Measurements from ENCODE around the gene CHTF8. TPM values are rescaled to one million over a fixed set of nuclear protein-coding genes. Genes with fewer than 3 reads are reported as not detected.

The CHTF8 gene
- total and polyA plus RNA-seq, 10 of the 15 experiments (the other 5 are each of a cell fraction or from before 2014, with no cell fraction given): 18.5 to 159 (median 102) TPM

GRCh38 chr16:69131839-69132423, 457 bp downstream of the CHTF8 start (continued):
- TF ChIP-seq BACH1 (IDR thresholded peaks at IDR 0.05; ENCODE audit: borderline replicate concordance): no peak

GRCh38 chr16:69131167-69131838, 1.1 kb downstream of the CHTF8 start:
- intact Hi-C loops (cut with micrococcal nuclease; ENCODE audit: unreplicated experiment) (no loop called here), in situ Hi-C loops (cut with MboI) (no loop called here)
- FAIRE-seq: no peak
- Histone ChIP-seq H3K4me3 (peak overlapping the region; percentile 95), H3K27ac (ENCODE audit: control insufficient read depth, insufficient read depth) (peak overlapping the region; percentile 96), H3K4me1 (ENCODE audit: control insufficient read depth, insufficient read depth, low read length) (peaks cover 2% of the 10 kb centered on the region; the same call in 1 of the 2 replicates), H3K36me3 (ENCODE audit: control insufficient read depth in 2 of 2, insufficient read depth in 2 of 2, low read length in 1 of 2) (no peaks in the 10 kb centered on the region; a peak in 1 of 4 replicates), H3K9me3 (replicated peaks; ENCODE audit: control insufficient read depth, insufficient read depth, low read length) (no peaks in the 10 kb centered on the region), H3K4me2 (ENCODE audit: control insufficient read depth, insufficient read depth) (peak overlapping the region; percentile 66), H3K27me3 (replicated peaks in 1 of 2; ENCODE audit: control insufficient read depth in 2 of 2, insufficient read depth in 2 of 2, low read length in 1 of 2) (no peaks in the 10 kb centered on the region), H2AFZ (ENCODE audit: control insufficient read depth, low read depth, low read length) (no peak overlapping the region), H4K20me1 (ENCODE audit: control insufficient read depth, insufficient read depth) (no peaks in the 10 kb centered on the region), H3K79me2 (ENCODE audit: control insufficient read depth, insufficient read depth, low read length) (peaks cover 75% of the 10 kb centered on the region), H3K9ac (ENCODE audit: control insufficient read depth, insufficient read depth, low read length) (peak overlapping the region; percentile 87)
- SMC1A ChIA-PET (ENCODE audit: uncharacterized antibody, unreplicated experiment): interaction anchor here (0.6 kb wide), 1 partner anchor 306 kb away, joined by 4 read pairs; no protein-coding TSS in a partner anchor
- BruUV-seq (replicated peaks): no TSS peak
- RAD21 ChIA-PET (ENCODE audit: unreplicated experiment): interaction anchor here (0.6 to 1.8 kb wide), 3 partner anchors 55 to 284 kb away, joined by 4 to 6 read pairs (median 4); partner anchors contain the start of genes SNTB2 and VPS4A
- 1% methylated on average over 11 of the region's 15 CpGs for WGBS (ENCODE audit: insufficient coverage, insufficient replicate concordance, low lambda C conversion rate, missing lambda C conversion rate)
- CTCF ChIA-PET: interaction anchor here (0.5 to 2.7 kb wide), 6 partner anchors 18 to 610 kb away, joined by 3 to 10 read pairs (median 4); no protein-coding TSS in a partner anchor
- DNase-seq (ENCODE audit: low read depth, low spot score): no peak
- ATAC-seq: peak; percentile 24
- POLR2A ChIA-PET: interaction anchor here (0.6 to 1.7 kb wide), 4 partner anchors 10 to 362 kb away, joined by 3 to 5 read pairs (median 4); no protein-coding TSS in a partner anchor
- peak; percentile 28; the same call in 1 of the 2 replicates for TF ChIP-seq SPI1 (IDR thresholded peaks at IDR 0.05; ENCODE audit: borderline replicate concordance, insufficient read depth, low read depth, low read length)
- TF ChIP-seq, protein P1, sequence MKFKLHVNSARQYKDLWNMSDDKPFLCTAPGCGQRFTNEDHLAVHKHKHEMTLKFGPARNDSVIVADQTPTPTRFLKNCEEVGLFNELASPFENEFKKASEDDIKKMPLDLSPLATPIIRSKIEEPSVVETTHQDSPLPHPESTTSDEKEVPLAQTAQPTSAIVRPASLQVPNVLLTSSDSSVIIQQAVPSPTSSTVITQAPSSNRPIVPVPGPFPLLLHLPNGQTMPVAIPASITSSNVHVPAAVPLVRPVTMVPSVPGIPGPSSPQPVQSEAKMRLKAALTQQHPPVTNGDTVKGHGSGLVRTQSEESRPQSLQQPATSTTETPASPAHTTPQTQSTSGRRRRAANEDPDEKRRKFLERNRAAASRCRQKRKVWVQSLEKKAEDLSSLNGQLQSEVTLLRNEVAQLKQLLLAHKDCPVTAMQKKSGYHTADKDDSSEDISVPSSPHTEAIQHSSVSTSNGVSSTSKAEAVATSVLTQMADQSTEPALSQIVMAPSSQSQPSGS (IDR thresholded peaks at IDR 0.05; ENCODE audit: low read length): no peak
- peak; percentile 58; the same call in 1 of the 2 replicates for TF ChIP-seq YY1 (IDR thresholded peaks at IDR 0.05; ENCODE audit: low read depth, low read length)
- no peak for TF ChIP-seq ASH2L (IDR thresholded peaks at IDR 0.05; ENCODE audit: borderline replicate concordance, low read depth)
- no peak for TF ChIP-seq SP1 (IDR thresholded peaks at IDR 0.05; ENCODE audit: low read depth, low read length)
- no peak for TF ChIP-seq ESRRA (IDR thresholded peaks at IDR 0.05; ENCODE audit: low read length)
- TF ChIP-seq E4F1 (IDR thresholded peaks at IDR 0.05; ENCODE audit: borderline replicate concordance, partially characterized antibody): no peak
- TF ChIP-seq ATF7 (IDR thresholded peaks at IDR 0.05; ENCODE audit: low read depth): 0 out of 2 replicates have a peak, but pooled peaks have one; percentile 7
- no peak for TF ChIP-seq ZBTB11 (CRISPR knock-in tag; IDR thresholded peaks at IDR 0.05)

Data from GM12878 (cell line).